Subcutaneous adipose tissue (tissue), 4 donors: Measurements from ENCODE around the gene WIPF1. TPM values are rescaled to one million over a fixed set of nuclear protein-coding genes. Genes with fewer than 3 reads are reported as not detected.

Source experiments
- CTCF ChIP-seq: fragments of 450-650 bp; IDR thresholded peaks from one replicate; pipeline ENCODE4 v1.5.1; 2016; ENCODE audit warnings: low read depth, mild to moderate bottlenecking, control low read depth, antibody characterized with exemption, moderate library complexity
- total RNA-seq, 4 donors: library from RNA; depleted of rRNA; stranded (reverse); fragments of >200 nt; gene quantifications; one replicate each; pipeline ENCODE4 v1.1.0, GENCODE V29; 2016

WIPF1 gene
- total RNA-seq, 4 donors from 2014 or later = 44.7 to 81.3 (median 57.2) TPM

DNA sequence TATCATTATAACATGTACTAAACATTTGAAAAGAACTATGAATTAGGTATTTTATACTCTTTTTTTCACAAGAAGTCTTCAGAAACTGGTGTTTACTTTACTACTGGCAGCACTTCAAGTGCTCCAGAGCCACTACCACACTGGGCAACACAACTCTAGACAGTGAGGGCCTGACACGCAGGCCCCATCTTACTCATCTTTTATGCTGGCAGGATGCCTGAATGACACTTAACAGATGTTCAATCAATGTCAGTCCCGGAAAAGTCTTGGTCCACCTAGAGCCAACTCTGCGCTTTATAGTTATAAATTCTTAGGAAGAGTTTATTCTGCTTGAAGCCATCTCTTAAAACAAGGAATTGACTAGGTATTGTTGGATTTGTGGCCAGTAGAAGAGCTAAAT lies 8.7 kb upstream of the WIPF1 start:
- TF ChIP-seq CTCF = no peak

DNA sequence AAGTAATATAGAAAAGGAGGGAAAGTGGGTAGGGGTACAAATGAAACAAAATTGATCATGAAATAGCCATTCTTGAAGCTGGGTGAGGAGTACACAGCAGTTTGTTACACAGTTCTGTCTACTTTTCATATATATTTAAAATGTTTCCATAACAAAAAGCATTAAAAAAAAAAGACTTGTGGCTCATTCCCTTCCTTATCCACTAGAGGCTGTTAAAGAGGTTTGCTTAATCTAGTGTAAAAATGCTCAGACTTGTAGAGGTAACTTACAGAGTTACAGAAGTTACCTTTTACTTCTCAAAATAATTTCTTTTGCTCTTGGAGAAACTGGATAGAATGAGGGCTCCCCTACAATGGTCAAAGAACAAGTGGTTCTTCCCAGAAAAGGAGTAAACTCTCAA lies 8.1 kb upstream of the WIPF1 start:
- TF ChIP-seq CTCF = no peak

DNA sequence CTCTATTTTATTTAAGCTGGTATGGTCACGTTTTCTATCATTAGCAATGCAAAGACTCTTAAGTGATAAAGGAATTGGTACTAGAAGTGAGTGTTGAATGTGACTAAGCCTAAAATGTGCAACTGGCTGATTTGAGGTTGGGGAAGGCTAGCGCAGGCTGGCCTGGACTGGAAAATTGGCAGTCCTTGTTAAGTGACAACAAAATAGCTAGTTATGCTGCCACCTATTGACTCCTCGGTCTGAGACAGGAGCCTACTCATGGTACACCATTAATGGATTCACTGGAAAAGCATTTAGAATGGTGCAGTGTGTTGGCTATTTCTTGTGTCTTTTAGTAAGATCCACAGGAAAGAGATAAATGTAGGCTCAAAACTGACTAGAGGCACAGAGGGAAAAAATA lies 5.7 kb upstream of the WIPF1 start:
- no peak for TF ChIP-seq CTCF

DNA sequence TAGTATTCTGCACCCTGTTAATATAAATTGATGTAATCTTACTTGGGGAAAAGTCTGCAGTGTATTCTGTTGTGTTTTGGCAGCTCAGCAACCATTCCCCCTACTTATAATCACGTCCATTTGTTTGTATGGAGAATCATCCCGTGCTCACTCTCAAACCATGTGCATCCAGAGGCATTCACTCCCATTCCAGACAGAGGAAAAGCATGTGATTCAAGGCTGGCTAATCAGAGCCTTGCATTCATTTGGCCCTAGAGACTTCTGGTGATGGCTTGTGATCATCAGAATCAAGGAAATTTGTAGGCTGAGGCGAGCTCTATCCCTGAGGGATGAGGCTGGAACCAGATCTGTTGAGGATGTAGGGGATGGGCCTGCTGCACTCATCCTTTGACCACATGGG lies 5.1 kb upstream of the WIPF1 start:
- no peak for TF ChIP-seq CTCF

DNA sequence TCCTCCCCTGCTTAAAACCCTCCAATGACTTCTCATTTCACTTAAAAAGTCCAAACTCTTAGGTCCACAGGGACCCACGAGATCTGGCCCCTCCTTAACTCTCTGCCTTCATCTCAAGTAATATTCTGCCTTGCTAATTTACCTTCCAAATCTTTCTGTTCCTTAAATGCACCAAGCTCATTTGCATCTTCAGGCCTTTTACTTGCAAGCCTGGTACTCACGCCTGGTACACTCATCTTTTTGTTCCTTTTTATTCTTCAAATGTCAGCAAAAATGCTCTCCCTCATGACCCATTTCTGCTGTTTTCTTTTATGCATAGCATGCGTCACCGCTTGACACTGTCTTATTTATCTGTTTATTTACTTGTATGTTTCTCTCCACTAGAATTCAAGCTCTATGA lies 2.7 kb upstream of the WIPF1 start:
- TF ChIP-seq CTCF = no peak

GRCh38 chr2:174599310-174599921 lies 1.8 kb upstream of the WIPF1 start:
- no peak for TF ChIP-seq CTCF

GRCh38 chr2:174597009-174597344 lies 627 bp downstream of the WIPF1 start:
- TF ChIP-seq CTCF = no peak
